ENCODE data around the gene SNAPC4. TPM values are rescaled to one million over a fixed set of nuclear protein-coding genes. Genes with fewer than 3 reads are reported as not detected.

The SNAPC4 gene
- polyA plus RNA-seq, 1 donor from 2014 or later, result 6.8 TPM

GRCh38 chr9:136380381-136380780, 19.6 kb downstream of the SNAPC4 start:
- Histone ChIP-seq H3K9ac (ENCODE audit: low read length) (no peak overlapping the region), H3K9me2 (ENCODE audit: insufficient read depth, low read length) (no peaks in the 10 kb centered on the region), H3K36me3 (ENCODE audit: insufficient read depth, low read length) (no peaks in the 10 kb centered on the region), H3K9me3 (ENCODE audit: low read length) (no peaks in the 10 kb centered on the region), H3K4me2 (ENCODE audit: low read length) (no peak overlapping the region), H3K27ac (ENCODE audit: low read length) (no peak overlapping the region), H4K20me1 (ENCODE audit: insufficient read depth) (no peaks in the 10 kb centered on the region), H3K27me3 (ENCODE audit: insufficient read depth, low read depth, low read length) (no peaks in the 10 kb centered on the region), H3F3A (ENCODE audit: insufficient read depth, low read length, poor library complexity, severe bottlenecking) (no peaks in the 10 kb centered on the region), H3K4me3 (ENCODE audit: low read length) (no peak overlapping the region), H2AFZ (ENCODE audit: low read depth, low read length) (no peak overlapping the region), H3K79me2 (replicated peaks; ENCODE audit: insufficient read depth, low read length) (no peaks in the 10 kb centered on the region)
- TF ChIP-seq TAF1 (IDR thresholded peaks at IDR 0.05; ENCODE audit: low read depth), result no peak

- H3K9me3 ChIP-seq (ENCODE audit: low read length), result no peaks in the 10 kb centered on the region
- H3K27me3 ChIP-seq (ENCODE audit: insufficient read depth, low read depth, low read length), result no peaks in the 10 kb centered on the region
- no peaks in the 10 kb centered on the region for H3K9me2 ChIP-seq (ENCODE audit: insufficient read depth, low read length)
- no peak overlapping the region for H3K9ac ChIP-seq (ENCODE audit: low read length)
- H3K79me2 ChIP-seq (replicated peaks; ENCODE audit: insufficient read depth, low read length), result no peaks in the 10 kb centered on the region
- H3K27ac ChIP-seq (ENCODE audit: low read length), result no peak overlapping the region
- H3K4me3 ChIP-seq (ENCODE audit: low read length), result no peak overlapping the region
- no peaks in the 10 kb centered on the region for H3F3A ChIP-seq (ENCODE audit: insufficient read depth, low read length, poor library complexity, severe bottlenecking)
- H3K4me2 ChIP-seq (ENCODE audit: low read length), result no peak overlapping the region
- no peak overlapping the region for H2AFZ ChIP-seq (ENCODE audit: low read depth, low read length)
- TF ChIP-seq REST (IDR thresholded peaks at IDR 0.05; ENCODE audit: borderline replicate concordance) (no peak), RAD21 (conservative IDR thresholded peaks at IDR 0.05) (no peak), MXI1 (conservative IDR thresholded peaks at IDR 0.05; ENCODE audit: poor library complexity, severe bottlenecking) (no peak), EZH2 (IDR thresholded peaks at IDR 0.05; ENCODE audit: borderline replicate concordance, insufficient read depth, low read length, poor library complexity, severe bottlenecking) (no peak), EP300 (conservative IDR thresholded peaks at IDR 0.05; ENCODE audit: poor library complexity, severe bottlenecking) (no peak), CTCF (IDR thresholded peaks at IDR 0.05; ENCODE audit: poor library complexity, severe bottlenecking) (no peak), POLR2AphosphoS5 (IDR thresholded peaks at IDR 0.05) (no peak)
- H3K36me3 ChIP-seq (ENCODE audit: insufficient read depth, low read length), result no peaks in the 10 kb centered on the region
- no peaks in the 10 kb centered on the region for H4K20me1 ChIP-seq (ENCODE audit: insufficient read depth)
Measured at GRCh38 chr9:136379891-136380290, 20.1 kb downstream of the SNAPC4 start.

GRCh38 chr9:136379401-136379800, 20.6 kb downstream of the SNAPC4 start:
- no peak overlapping the region for H2AFZ ChIP-seq (ENCODE audit: low read depth, low read length)
- no peak for TF ChIP-seq RAD21 (conservative IDR thresholded peaks at IDR 0.05)
- TF ChIP-seq TAF1 (IDR thresholded peaks at IDR 0.05; ENCODE audit: low read depth), result no peak
- no peak for TF ChIP-seq MXI1 (conservative IDR thresholded peaks at IDR 0.05; ENCODE audit: poor library complexity, severe bottlenecking)
- no peak for TF ChIP-seq CTCF (IDR thresholded peaks at IDR 0.05; ENCODE audit: poor library complexity, severe bottlenecking)
- no peak for TF ChIP-seq REST (IDR thresholded peaks at IDR 0.05; ENCODE audit: borderline replicate concordance)
- no peak for TF ChIP-seq EZH2 (IDR thresholded peaks at IDR 0.05; ENCODE audit: borderline replicate concordance, insufficient read depth, low read length, poor library complexity, severe bottlenecking)
- no peak for TF ChIP-seq SMC3 (conservative IDR thresholded peaks at IDR 0.05; ENCODE audit: poor library complexity)
- TF ChIP-seq POLR2AphosphoS5 (IDR thresholded peaks at IDR 0.05), result no peak
- TF ChIP-seq EP300 (conservative IDR thresholded peaks at IDR 0.05; ENCODE audit: poor library complexity, severe bottlenecking), result no peak
- no peaks in the 10 kb centered on the region for H3K9me2 ChIP-seq (ENCODE audit: insufficient read depth, low read length)
- no peaks in the 10 kb centered on the region for H3K27me3 ChIP-seq (ENCODE audit: insufficient read depth, low read depth, low read length)
- no peak overlapping the region for H3K27ac ChIP-seq (ENCODE audit: low read length)
- no peak overlapping the region for H3K4me3 ChIP-seq (ENCODE audit: low read length)
- H3K4me2 ChIP-seq (ENCODE audit: low read length), result no peak overlapping the region
- H3K79me2 ChIP-seq (replicated peaks; ENCODE audit: insufficient read depth, low read length), result no peaks in the 10 kb centered on the region
- no peaks in the 10 kb centered on the region for H4K20me1 ChIP-seq (ENCODE audit: insufficient read depth)
- no peaks in the 10 kb centered on the region for H3F3A ChIP-seq (ENCODE audit: insufficient read depth, low read length, poor library complexity, severe bottlenecking)
- H3K36me3 ChIP-seq (ENCODE audit: insufficient read depth, low read length), result no peaks in the 10 kb centered on the region
- H3K9ac ChIP-seq (ENCODE audit: low read length), result no peak overlapping the region
- no peaks in the 10 kb centered on the region for H3K9me3 ChIP-seq (ENCODE audit: low read length)

Data from neural cell (in vitro differentiated cells).